WTC11 (cell line): ENCODE data around the gene MRPS34.

Experiments
- ZNF121 ChIP-seq: sonication (generic); formaldehyde crosslinking; IDR thresholded peaks from 2 replicates; pipeline ENCODE4 v1.8.0; 2023; ENCODE audit warnings: missing genetic modification reagents
- TF ChIP-seq, protein P1 (sequence below): fragments of 200-600 bp; IDR thresholded peaks from 2 replicates; pipeline ENCODE4 v1.8.0; 2022; ENCODE audit warnings: antibody characterized with exemption
- TF ChIP-seq, protein P2 (sequence below): sonication (generic); formaldehyde crosslinking; IDR thresholded peaks from 2 replicates; pipeline ENCODE4 v1.8.0; 2022; ENCODE audit warnings: mild to moderate bottlenecking, missing genetic modification reagents
- TF ChIP-seq, protein P3 (sequence below): fragments of 250-450 bp; sonication (Bioruptor Pico); IDR thresholded peaks from 2 replicates; pipeline ENCODE4 v1.8.0; 2021; ENCODE audit warnings: mild to moderate bottlenecking
- TF ChIP-seq, protein P4 (sequence below): sonication (generic); formaldehyde crosslinking; IDR thresholded peaks from 2 replicates; pipeline ENCODE4 v1.8.0; 2022; ENCODE audit warnings: mild to moderate bottlenecking, missing genetic modification reagents

DNA sequence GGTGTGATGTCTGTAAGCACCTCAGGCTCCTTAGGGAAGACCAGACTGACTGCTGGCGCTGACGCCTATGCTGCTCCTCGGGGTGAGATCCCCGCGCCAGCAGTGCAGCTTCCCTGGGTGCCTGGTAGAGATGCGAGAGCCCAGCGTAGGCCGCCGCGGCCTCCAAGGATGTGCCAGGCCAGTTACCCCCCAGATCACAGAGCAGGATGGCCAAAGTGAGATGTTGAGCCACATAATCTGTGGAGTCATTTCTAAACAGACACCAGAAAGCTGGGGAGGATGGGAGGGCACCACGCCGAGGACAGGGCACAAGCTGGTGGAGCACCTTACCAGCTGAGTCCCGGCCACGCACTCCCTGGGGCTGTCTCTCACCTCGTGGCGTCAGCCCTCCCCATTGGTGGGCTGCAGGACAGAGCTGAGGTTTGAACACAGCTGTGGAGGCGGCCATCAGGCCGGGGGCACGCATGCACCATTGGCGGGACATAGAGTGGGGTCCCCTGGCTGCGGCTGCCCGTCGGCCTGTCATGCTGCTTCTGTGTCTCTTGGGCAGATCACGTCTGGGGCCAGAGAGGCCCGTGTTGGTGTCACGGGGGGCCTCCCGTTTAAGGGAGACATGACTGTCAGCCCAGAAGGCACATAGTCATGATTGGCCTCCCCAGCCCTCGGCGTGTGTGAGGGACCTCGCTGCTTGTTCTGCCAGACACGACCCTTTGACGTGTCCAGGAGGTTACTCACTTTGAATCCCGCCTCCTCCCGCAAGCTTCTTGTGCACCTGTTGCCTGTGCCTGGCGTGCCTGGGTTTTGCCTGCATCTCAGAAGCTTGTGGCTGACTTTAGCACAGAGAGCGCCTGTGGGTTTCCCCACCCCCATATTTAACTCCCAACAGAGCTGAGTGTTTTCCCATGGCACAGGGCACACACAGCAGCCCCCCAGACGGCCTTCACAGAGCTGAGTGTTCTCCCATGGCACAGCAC lies 45.0 kb downstream of the MRPS34 start:
- TF ChIP-seq, protein P1, sequence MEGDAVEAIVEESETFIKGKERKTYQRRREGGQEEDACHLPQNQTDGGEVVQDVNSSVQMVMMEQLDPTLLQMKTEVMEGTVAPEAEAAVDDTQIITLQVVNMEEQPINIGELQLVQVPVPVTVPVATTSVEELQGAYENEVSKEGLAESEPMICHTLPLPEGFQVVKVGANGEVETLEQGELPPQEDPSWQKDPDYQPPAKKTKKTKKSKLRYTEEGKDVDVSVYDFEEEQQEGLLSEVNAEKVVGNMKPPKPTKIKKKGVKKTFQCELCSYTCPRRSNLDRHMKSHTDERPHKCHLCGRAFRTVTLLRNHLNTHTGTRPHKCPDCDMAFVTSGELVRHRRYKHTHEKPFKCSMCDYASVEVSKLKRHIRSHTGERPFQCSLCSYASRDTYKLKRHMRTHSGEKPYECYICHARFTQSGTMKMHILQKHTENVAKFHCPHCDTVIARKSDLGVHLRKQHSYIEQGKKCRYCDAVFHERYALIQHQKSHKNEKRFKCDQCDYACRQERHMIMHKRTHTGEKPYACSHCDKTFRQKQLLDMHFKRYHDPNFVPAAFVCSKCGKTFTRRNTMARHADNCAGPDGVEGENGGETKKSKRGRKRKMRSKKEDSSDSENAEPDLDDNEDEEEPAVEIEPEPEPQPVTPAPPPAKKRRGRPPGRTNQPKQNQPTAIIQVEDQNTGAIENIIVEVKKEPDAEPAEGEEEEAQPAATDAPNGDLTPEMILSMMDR = no peak
- TF ChIP-seq, protein P2, sequence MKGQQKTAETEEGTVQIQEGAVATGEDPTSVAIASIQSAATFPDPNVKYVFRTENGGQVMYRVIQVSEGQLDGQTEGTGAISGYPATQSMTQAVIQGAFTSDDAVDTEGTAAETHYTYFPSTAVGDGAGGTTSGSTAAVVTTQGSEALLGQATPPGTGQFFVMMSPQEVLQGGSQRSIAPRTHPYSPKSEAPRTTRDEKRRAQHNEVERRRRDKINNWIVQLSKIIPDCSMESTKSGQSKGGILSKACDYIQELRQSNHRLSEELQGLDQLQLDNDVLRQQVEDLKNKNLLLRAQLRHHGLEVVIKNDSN (CRISPR knock-in tag) = no peak
- TF ChIP-seq, protein P3, sequence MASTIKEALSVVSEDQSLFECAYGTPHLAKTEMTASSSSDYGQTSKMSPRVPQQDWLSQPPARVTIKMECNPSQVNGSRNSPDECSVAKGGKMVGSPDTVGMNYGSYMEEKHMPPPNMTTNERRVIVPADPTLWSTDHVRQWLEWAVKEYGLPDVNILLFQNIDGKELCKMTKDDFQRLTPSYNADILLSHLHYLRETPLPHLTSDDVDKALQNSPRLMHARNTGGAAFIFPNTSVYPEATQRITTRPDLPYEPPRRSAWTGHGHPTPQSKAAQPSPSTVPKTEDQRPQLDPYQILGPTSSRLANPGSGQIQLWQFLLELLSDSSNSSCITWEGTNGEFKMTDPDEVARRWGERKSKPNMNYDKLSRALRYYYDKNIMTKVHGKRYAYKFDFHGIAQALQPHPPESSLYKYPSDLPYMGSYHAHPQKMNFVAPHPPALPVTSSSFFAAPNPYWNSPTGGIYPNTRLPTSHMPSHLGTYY (CRISPR knock-in tag) = no peak
- TF ChIP-seq, protein P4, sequence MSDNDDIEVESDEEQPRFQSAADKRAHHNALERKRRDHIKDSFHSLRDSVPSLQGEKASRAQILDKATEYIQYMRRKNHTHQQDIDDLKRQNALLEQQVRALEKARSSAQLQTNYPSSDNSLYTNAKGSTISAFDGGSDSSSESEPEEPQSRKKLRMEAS (CRISPR knock-in tag) = no peak
- no peak for TF ChIP-seq ZNF121 (CRISPR knock-in tag)
